Retinal pigment epithelial cell (primary cell): ENCODE measurements around the gene BAG5.

ENCODE experiments used
- DNase-seq: peaks from one replicate; pipeline ENCODE4 v3.0.0-alpha.2; 2010; ENCODE audit warnings: low read depth
- H3K4me3 ChIP-seq: 2 replicates; pipeline ENCODE4 v1.5.1; 2011; ENCODE audit warnings: mild to moderate bottlenecking, low read length, control low read depth, moderate library complexity
- TF ChIP-seq, protein P1 (sequence below): conservative IDR thresholded peaks from 2 replicates; pipeline ENCODE4 v1.5.1; 2011; ENCODE audit warnings: low read depth, low read length, control low read depth, inconsistent platforms

BAG5 gene

DNA sequence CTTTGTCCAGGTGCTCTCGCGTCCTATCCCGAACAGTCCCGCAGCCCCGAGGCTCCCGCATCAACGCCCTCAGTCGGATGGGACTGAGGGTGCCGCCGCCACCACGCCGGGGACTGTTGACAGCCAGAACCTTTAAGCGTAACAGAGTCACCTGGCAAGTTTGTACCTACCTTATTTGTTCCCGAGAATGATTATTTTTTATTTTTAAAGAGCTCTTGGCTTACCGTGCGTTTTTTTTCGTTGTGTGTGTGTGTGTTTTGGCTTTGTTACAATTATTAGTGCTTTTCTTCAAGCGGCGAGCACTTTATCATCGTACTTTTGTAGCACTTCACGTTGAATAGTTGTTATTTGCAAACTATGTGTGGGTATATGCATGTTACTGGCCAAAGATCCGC is 766 bp upstream of the BAG5 start:
- H3K4me3 ChIP-seq, result peak overlapping the region; percentile 89
- TF ChIP-seq, protein P1, sequence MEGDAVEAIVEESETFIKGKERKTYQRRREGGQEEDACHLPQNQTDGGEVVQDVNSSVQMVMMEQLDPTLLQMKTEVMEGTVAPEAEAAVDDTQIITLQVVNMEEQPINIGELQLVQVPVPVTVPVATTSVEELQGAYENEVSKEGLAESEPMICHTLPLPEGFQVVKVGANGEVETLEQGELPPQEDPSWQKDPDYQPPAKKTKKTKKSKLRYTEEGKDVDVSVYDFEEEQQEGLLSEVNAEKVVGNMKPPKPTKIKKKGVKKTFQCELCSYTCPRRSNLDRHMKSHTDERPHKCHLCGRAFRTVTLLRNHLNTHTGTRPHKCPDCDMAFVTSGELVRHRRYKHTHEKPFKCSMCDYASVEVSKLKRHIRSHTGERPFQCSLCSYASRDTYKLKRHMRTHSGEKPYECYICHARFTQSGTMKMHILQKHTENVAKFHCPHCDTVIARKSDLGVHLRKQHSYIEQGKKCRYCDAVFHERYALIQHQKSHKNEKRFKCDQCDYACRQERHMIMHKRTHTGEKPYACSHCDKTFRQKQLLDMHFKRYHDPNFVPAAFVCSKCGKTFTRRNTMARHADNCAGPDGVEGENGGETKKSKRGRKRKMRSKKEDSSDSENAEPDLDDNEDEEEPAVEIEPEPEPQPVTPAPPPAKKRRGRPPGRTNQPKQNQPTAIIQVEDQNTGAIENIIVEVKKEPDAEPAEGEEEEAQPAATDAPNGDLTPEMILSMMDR, result no peak
- no peak for DNase-seq

DNA sequence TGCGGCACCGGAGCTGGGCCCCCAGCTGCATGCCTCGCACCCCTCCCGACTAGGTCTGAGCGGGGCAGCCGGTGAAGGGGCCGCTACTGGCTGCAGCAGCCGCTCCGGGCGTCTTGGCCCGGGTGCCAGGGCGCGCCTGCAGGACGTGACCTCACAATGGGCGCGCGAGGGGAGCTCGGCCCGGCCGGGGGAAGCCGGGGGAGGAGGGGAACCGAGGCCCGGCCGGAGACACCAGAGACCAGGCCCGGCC is 353 bp downstream of the BAG5 start:
- TF ChIP-seq, protein P1, result no peak
- DNase-seq, result no peak
- H3K4me3 ChIP-seq, result peak overlapping the region; percentile 89

DNA sequence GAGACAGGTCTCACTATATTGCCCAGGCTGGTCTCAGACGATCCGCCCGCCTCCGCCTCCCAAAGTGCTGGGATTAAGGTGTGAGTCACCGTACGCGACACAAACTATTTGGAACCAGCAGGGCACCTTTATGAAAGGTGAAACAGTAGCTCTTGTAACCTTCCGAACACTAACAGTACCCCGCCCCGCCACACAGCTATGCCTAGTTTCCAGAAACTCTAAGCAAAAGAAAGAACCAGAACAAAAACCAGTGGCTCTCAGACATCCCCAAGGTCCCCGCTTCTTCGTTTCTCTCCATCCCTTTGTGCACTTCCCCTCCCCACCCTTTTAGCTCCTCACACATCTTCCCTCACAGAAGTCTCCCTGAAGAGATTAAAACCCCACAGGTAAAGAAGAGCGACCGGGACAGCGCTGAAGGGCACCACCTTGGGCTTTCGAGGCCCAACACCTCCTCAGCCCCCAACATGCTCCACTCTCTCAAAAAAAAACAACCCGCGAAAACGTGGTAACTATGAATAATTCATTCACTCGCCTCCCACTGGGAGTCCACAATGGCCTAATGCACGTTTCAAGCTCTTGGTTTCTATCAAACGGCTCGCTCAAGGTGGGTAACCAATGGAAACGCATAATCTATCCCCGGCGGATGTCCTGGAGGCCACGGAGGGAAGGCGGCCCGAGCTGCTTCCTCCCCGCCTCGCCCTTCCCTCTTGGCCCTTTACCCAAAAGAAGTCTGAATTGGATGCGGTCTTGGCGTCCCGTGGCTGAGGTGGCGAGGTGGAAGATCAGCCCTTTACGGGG is 877 bp downstream of the BAG5 start:
- DNase-seq, result no peak
- TF ChIP-seq, protein P1, result no peak
- peak overlapping the region; percentile 89 for H3K4me3 ChIP-seq

DNA sequence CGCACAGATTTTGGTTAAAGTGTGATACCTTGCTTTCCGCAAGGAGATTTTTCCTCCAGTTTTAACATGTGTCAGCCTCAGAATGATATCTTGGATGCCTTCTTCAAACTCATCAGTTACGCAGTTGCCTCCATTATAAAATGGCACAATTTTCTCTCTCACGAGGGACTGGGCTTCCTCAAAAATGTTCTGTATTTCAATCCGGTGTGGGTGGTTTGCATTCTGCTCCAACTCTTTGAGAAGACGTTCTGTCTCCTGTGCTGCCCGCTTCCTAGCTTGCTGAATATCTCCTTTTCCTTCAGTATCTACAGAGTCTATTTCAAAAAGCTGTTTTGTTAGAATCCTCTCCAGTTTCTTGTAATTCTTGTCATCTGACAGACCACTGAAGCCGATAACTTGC is 1.8 kb downstream of the BAG5 start:
- DNase-seq, result no peak
- TF ChIP-seq, protein P1, result no peak
- H3K4me3 ChIP-seq, result peak overlapping the region; percentile 89

DNA sequence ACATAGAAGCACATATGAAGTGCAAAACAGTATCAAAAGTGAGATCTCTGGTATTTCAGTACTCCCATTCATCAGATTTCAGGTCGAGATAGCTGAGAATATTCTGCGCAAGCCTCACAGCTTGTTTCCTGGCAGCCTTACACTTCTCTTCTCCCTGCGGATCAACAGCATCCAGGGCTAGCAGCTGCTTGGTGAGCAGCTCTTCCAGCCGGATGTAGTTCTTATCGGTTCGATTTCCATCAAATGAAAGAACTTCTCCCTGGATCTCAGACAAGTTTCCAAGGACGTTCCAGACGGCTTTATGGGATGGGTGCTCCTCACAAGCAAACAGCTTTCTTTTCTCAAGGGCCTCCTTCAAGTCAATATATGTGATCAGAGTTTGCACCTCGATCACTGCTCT is 2.7 kb downstream of the BAG5 start:
- H3K4me3 ChIP-seq, result no peak overlapping the region
- TF ChIP-seq, protein P1, result no peak
- DNase-seq, result no peak

DNA sequence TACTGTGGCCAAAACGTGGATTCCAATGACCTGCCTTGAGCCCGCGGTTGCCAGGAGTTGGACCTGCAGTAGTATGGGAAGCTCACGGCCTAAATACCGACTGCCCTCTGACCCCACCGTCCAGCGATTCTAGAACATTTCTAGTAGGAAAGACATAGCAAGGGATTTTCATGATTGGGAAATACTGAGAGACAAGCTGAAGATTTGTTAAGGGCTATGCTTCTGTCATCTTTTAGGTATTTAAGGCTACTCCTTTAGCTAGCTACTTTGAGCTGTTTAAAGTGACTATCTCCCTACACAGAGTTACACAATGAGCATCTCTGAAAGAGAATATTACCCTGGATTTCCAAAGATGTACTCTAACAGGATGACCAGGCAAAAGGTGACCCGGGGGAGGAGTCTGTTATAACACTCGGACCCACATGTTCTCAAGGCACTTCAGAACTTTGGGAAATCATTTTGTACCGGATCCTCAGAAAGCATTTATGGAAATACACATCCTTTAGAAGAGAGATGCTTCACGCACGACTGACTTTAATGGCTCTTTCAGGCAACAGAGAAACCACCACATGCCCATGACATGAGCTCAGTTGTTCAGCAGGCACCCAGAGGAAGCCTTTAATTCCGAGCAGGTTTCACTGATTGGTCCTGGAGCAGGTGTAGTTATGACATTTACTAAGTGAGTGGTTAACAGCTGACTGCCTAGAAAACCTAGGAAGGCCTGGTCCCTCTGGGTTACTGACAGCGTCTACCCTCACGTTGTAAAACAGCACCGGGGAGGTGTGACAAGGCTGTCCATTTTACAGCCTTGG is 4.2 kb downstream of the BAG5 start:
- no peak overlapping the region for H3K4me3 ChIP-seq
- no peak for DNase-seq
- TF ChIP-seq, protein P1, result no peak
